B cell (primary cell): ENCODE results near the gene SH3GL3.

Experiments used
- CTCF ChIP-seq: fragments of 200-600 bp; IDR thresholded peaks from one replicate; pipeline ENCODE4 v1.8.0; 2022; ENCODE audit warnings: antibody characterized with exemption, mild to moderate bottlenecking
- EZH2 ChIP-seq: IDR thresholded peaks from 2 replicates; pipeline ENCODE4 v1.6.1; 2012; ENCODE audit warnings: borderline replicate concordance, low read depth, mild to moderate bottlenecking, moderate library complexity, low read length; ENCODE audit not compliant: insufficient read depth, poor library complexity, severe bottlenecking

GRCh38 chr15:83643201-83643600 lies 196.1 kb downstream of the SH3GL3 start:
- TF ChIP-seq EZH2 = no peak
- no peak for TF ChIP-seq CTCF
